ENCODE measurements around the gene CDKN1B.

GRCh38 chr12:12744546-12745305, 27.6 kb downstream of the CDKN1B start:
- TF ChIP-seq POLR2AphosphoS5 (IDR thresholded peaks at IDR 0.05; ENCODE audit: low read depth, low read length), result no peak
- TF ChIP-seq SIN3A (IDR thresholded peaks at IDR 0.05; ENCODE audit: borderline replicate concordance, insufficient read depth, low read length), result no peak
- no peak for TF ChIP-seq FOXP2 (optimal IDR thresholded peaks at IDR 0.05; ENCODE audit: borderline replicate concordance, extremely low read depth, extremely low read length, insufficient read depth)

All from PFSK-1 (cell line).